Body of pancreas (tissue), 4 donors: Measurements from ENCODE around the gene ANKRD13D. TPM values are rescaled to one million over a fixed set of nuclear protein-coding genes. Genes with fewer than 3 reads are reported as not detected.
A peak's percentile ranks its signal among the peaks of the same experiment; 100 is the strongest.

Experiments
- ATAC-seq: fragments of 150-250 bp; one replicate; pipeline ENCODE4 v1.9.1; 2016
- DNase-seq, 4 donors: peaks; one replicate each; pipeline ENCODE4 v3.0.0-alpha.2; 2019
- H3K27ac ChIP-seq, 4 donors: fragments of 200-600 bp; sonication (generic); 1 replicate in 3 of 4; 2 replicates in 1 of 4; pipeline versions ENCODE4 v1.5.1 to v1.6.1; 2016 to 2019; ENCODE audit warnings: mild to moderate bottlenecking in 1 of 4, mixed read lengths in 1 of 4, moderate library complexity in 1 of 4
- H3K27me3 ChIP-seq, 2 donors: fragments of 200-600 bp; sonication (generic); one replicate each; pipeline ENCODE4 v1.6.0; 2016; ENCODE audit warnings: mild to moderate bottlenecking in 1 of 2
- H3K36me3 ChIP-seq, 2 donors: fragments of 200-600 bp; sonication (generic); replicated peaks in 1 of 2; 2 replicates each; pipeline ENCODE4 v1.5.1; 2016; ENCODE audit warnings: low read depth in 2 of 2; ENCODE audit not compliant: insufficient read depth in 1 of 2
- H3K4me1 ChIP-seq: fragments of 200-600 bp; sonication (generic); one replicate; pipeline ENCODE4 v1.6.0; 2016
- H3K4me3 ChIP-seq, 2 donors: fragments of 200-600 bp; sonication (generic); 1 replicate in 1 of 2; 2 replicates in 1 of 2; pipeline ENCODE4 v1.5.1; 2016 to 2019
- H3K9me3 ChIP-seq, 3 donors: fragments of 200-600 bp; sonication (generic); 1 replicate in 2 of 3; 2 replicates in 1 of 3; pipeline ENCODE4 v1.5.1; 2016
- CTCF ChIP-seq, 7 experiments: fragments of 450-650 bp in 4 of 7; fragments of 200-600 bp in 3 of 7; sonication (generic) in 3 of 7; IDR thresholded peaks; one replicate each; pipeline ENCODE4 v1.5.1; 2016 to 2019; ENCODE audit warnings: antibody characterized with exemption in 7 of 7
- POLR2A ChIP-seq, 3 donors: fragments of 450-650 bp; IDR thresholded peaks; one replicate each; pipeline ENCODE4 v1.6.1; 2016; ENCODE audit warnings: antibody characterized with exemption in 3 of 3, mild to moderate bottlenecking in 2 of 3
- WGBS, 2 donors: methylation state at CpG; one replicate each; pipeline ENCODE4 v1.1.5; 2017; 5-methylcytosine and 5-hydroxymethylcytosine counted together
- intact Hi-C: fragments of 100-400 bp; cut with DNase I; formaldehyde crosslinking; loops from one replicate; pipeline ENCODE4 v1.15.1; 2023
- total RNA-seq, 2 donors: library from RNA; depleted of rRNA; stranded (reverse); fragments of >200 nt; gene quantifications; one replicate each; pipeline ENCODE4 v1.1.0, GENCODE V29; 2016

ANKRD13D gene
- total RNA-seq, 2 donors from 2014 or later = 18.2 to 39.6 TPM

DNA sequence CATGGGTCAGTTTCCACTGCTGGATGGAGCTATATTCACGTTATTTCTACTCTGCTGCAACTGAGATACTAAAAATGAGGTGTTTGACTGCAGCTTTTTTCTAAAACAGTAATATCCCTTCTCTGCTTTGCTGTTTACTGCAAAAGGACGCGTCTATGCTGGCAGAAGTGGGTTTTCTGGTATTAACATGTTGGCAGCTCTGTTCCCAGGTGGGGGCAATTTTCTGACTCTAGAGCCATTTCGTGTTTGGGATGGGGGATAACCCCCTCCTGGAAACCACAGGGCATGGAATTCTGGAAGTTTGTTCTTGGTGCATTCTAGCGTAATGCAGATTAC, 17.9 kb upstream of the ANKRD13D start:
- ATAC-seq = no peak
- no peak for DNase-seq
- H3K4me1 ChIP-seq = peaks cover 88% of the 10 kb centered on the region
- H3K36me3 ChIP-seq = no peaks in the 10 kb centered on the region
- peak overlapping the region in 3 of 4 donors; percentile 47 to 84 (median 83) for H3K27ac ChIP-seq
- H3K27me3 ChIP-seq = no peaks in the 10 kb centered on the region
- intact Hi-C loops = no loop called here
- WGBS, 2 donors = 56 to 60% methylated on average over 5 of the region's 5 CpGs
- no peak for TF ChIP-seq CTCF (IDR thresholded peaks at IDR 0.05)
- TF ChIP-seq POLR2A (IDR thresholded peaks at IDR 0.05) = no peak
- H3K4me3 ChIP-seq = no peak overlapping the region
- H3K9me3 ChIP-seq = no peaks in the 10 kb centered on the region

DNA sequence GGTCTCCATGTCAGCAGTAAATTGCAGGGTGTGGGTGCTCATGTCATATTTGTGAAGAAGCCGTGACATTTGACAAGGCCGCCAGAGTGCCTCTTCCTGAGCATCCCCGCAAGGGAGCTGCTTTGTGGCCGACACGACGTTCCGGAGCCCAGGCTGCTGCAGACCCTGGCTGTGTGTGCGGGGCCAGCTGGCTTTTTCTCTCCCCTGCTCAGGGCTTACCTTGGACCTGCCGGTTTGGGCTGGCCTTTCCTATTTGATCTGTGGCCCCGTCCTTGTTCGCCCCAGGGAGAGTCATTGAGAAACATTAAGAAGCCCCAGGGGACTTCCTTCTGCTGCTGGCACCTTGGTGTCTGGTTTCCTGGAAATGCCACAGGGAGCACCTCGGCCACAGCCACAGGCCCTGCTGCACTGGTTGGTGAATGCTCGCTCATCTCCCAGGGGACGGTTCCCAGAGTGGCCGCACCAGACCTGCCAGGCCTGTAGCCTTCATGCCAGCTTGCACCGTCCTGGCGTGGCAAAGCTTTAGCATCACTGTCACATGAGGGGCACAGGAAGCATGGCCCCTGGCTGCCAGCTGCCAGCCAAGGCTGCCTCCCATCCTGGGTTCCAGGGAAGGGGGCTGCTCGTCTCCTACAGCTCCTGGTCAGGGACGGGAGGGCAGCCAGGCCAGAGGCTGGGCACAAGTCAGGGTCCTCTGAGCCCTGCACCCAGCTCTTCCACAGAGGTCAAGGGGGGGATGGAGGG, 17.4 kb upstream of the ANKRD13D start:
- Histone ChIP-seq H3K4me3 (no peak overlapping the region), H3K36me3 (no peaks in the 10 kb centered on the region), H3K27me3 (no peaks in the 10 kb centered on the region), H3K9me3 (no peaks in the 10 kb centered on the region), H3K27ac (peak overlapping the region in 2 of 4 donors; percentile 83 to 84), H3K4me1 (peaks cover 88% of the 10 kb centered on the region)
- WGBS, 2 donors = 56 to 60% methylated on average over 5 to 19 of the region's 19 CpGs
- DNase-seq (peak in 1 of 4 donors; percentile 13), ATAC-seq (no peak)
- intact Hi-C loops = no loop called here
- TF ChIP-seq POLR2A (IDR thresholded peaks at IDR 0.05) (no peak), CTCF (IDR thresholded peaks at IDR 0.05) (no peak)

DNA sequence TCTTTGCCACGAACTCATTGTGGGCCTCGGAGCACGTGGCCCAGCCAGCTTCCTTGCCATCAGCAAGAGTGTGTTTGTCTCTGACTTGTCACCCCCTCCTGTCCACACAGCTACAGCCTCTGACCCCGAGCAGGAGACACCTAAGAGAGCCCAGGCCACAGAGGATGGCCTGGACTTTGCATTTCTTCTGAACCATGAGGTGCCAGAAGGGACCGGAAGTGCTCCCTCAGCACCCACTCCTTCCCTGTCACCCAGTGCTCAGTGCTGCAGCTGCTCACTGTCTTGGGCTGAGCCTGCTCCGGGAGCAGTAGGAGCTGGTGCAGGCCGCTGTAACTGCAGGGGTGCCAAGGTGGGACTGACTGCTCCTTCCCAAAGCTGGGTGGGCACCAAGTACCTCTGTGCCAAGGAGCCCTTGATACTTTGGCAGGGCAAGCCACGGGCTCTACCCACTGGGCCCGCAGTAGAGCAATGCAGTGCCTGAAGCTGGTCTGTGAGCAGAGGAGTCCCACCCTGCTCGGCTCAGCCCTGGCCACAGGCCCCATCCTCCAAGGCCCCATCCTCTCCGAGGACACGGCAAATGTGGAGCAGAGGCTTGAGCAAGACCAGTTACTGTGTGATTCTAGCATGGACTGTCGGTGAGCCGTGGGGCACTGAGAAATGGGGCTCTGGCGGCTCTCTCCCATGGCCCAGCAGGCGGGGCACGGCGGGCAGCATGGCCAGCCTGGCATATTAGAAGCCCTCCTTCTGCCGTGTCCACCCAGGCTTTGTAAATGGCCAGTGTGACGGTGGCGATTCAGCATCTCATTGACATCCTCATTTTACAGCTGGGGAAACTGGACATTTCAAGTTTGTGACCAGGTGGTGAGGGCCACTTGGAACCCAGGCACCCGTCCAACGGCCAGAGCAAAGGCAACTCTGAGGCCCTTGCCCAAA, 16.5 kb upstream of the ANKRD13D start:
- peak in 1 of 4 donors; percentile 16 for DNase-seq
- 64 to 86% methylated on average over 13 to 23 of the region's 23 CpGs for WGBS, 2 donors
- H3K36me3 ChIP-seq = no peaks in the 10 kb centered on the region
- H3K4me3 ChIP-seq = no peak overlapping the region
- H3K9me3 ChIP-seq = no peaks in the 10 kb centered on the region
- ATAC-seq = no peak
- no peaks in the 10 kb centered on the region for H3K27me3 ChIP-seq
- intact Hi-C loops = no loop called here
- H3K4me1 ChIP-seq = peaks cover 90% of the 10 kb centered on the region
- H3K27ac ChIP-seq = peak overlapping the region in 2 of 4 donors; percentile 83 to 84
- TF ChIP-seq CTCF (IDR thresholded peaks at IDR 0.05) (no peak), POLR2A (IDR thresholded peaks at IDR 0.05) (no peak)

- intact Hi-C loops = no loop called here
- ATAC-seq (no peak), DNase-seq (peak in 1 of 4 donors; percentile 25)
- no peak overlapping the region for H3K4me3 ChIP-seq
- no peaks in the 10 kb centered on the region for H3K9me3 ChIP-seq
- TF ChIP-seq POLR2A (IDR thresholded peaks at IDR 0.05) (no peak), CTCF (IDR thresholded peaks at IDR 0.05) (peak in 1 of 7 experiments; percentile 2)
- no peaks in the 10 kb centered on the region for H3K27me3 ChIP-seq
- 47 to 57% methylated on average over 8 to 14 of the region's 14 CpGs for WGBS, 2 donors
- H3K27ac ChIP-seq = peak overlapping the region in 3 of 4 donors; percentile 30 to 84 (median 83)
- H3K4me1 ChIP-seq = peaks cover 89% of the 10 kb centered on the region
- H3K36me3 ChIP-seq = no peaks in the 10 kb centered on the region
Observed at GRCh38 chr11:67273260-67273990, 15.7 kb upstream of the ANKRD13D start.
